MM.1S (cell line): ENCODE results near the gene THRAP3.

Experiments
- DNase-seq: peaks from one replicate; pipeline ENCODE4 v3.0.0-alpha.2; 2015
- H2AFZ ChIP-seq: fragments of 300-600 bp; sonication (generic); 2 replicates; pipeline ENCODE4 v1.6.0; 2016; ENCODE audit warnings: antibody characterized with exemption, low read length
- H3F3A ChIP-seq: fragments of 300-600 bp; sonication (generic); 2 replicates; pipeline ENCODE4 v1.6.1; 2016; ENCODE audit warnings: mild to moderate bottlenecking, antibody characterized with exemption, low read length, moderate library complexity, mixed read lengths; ENCODE audit not compliant: insufficient read depth
- H3K27ac ChIP-seq: fragments of 300-600 bp; sonication (generic); 2 replicates; pipeline ENCODE4 v1.5.1; 2016; ENCODE audit warnings: mild to moderate bottlenecking, low read length
- H3K27me3 ChIP-seq: fragments of 300-600 bp; sonication (generic); replicated peaks from 2 replicates; pipeline ENCODE4 v1.6.0; 2016; ENCODE audit warnings: low read length; ENCODE audit not compliant: insufficient read depth
- H3K36me3 ChIP-seq: fragments of 300-600 bp; sonication (generic); replicated peaks from 2 replicates; pipeline ENCODE4 v1.6.1; 2016; ENCODE audit warnings: mild to moderate bottlenecking, low read length, mixed read lengths; ENCODE audit not compliant: insufficient read depth
- H3K4me1 ChIP-seq: fragments of 300-600 bp; sonication (generic); 2 replicates; pipeline ENCODE4 v1.6.1; 2016; ENCODE audit warnings: low read length, mixed read lengths
- H3K4me2 ChIP-seq: fragments of 300-600 bp; sonication (generic); 2 replicates; pipeline ENCODE4 v1.6.0; 2016; ENCODE audit warnings: low read depth, low read length
- H3K4me3 ChIP-seq: fragments of 300-600 bp; sonication (generic); 2 replicates; pipeline ENCODE4 v1.5.1; 2016; ENCODE audit warnings: low read length, mixed read lengths
- H3K79me2 ChIP-seq: fragments of 300-600 bp; sonication (generic); 2 replicates; pipeline ENCODE4 v1.6.1; 2016; ENCODE audit warnings: mixed run types, low read length, mixed read lengths
- H3K9ac ChIP-seq: fragments of 300-600 bp; sonication (generic); 2 replicates; pipeline ENCODE4 v1.6.1; 2016; ENCODE audit warnings: low read length, mixed read lengths
- H3K9me2 ChIP-seq: fragments of 300-600 bp; sonication (generic); replicated peaks from 2 replicates; pipeline ENCODE4 v1.6.1; 2016; ENCODE audit warnings: mild to moderate bottlenecking, low read length, mixed read lengths; ENCODE audit not compliant: insufficient read depth
- H3K9me3 ChIP-seq: fragments of 300-600 bp; sonication (generic); replicated peaks from 2 replicates; pipeline ENCODE4 v1.6.1; 2016; ENCODE audit warnings: mild to moderate bottlenecking, low read length, mixed read lengths; ENCODE audit not compliant: insufficient read depth
- H4K20me1 ChIP-seq: fragments of 300-600 bp; sonication (generic); 2 replicates; pipeline ENCODE4 v1.6.1; 2016; ENCODE audit warnings: mild to moderate bottlenecking, low read length, moderate library complexity, mixed read lengths; ENCODE audit not compliant: insufficient read depth
- CTCF ChIP-seq: fragments of 300-600 bp; sonication (generic); IDR thresholded peaks from 2 replicates; pipeline ENCODE4 v1.5.1; 2016; ENCODE audit warnings: antibody characterized with exemption, low read length, mixed read lengths
- EZH2 ChIP-seq: fragments of 300-600 bp; sonication (generic); optimal IDR thresholded peaks from 2 replicates; pipeline ENCODE3; 2017; ENCODE audit warnings: low read depth, mild to moderate bottlenecking, antibody characterized with exemption, low read length, mixed read lengths
- EZH2phosphoT487 ChIP-seq: fragments of 300-600 bp; sonication (generic); IDR thresholded peaks from 2 replicates; pipeline ENCODE4 v1.6.1; 2018; ENCODE audit warnings: antibody characterized with exemption, low read length

Gene THRAP3

DNA sequence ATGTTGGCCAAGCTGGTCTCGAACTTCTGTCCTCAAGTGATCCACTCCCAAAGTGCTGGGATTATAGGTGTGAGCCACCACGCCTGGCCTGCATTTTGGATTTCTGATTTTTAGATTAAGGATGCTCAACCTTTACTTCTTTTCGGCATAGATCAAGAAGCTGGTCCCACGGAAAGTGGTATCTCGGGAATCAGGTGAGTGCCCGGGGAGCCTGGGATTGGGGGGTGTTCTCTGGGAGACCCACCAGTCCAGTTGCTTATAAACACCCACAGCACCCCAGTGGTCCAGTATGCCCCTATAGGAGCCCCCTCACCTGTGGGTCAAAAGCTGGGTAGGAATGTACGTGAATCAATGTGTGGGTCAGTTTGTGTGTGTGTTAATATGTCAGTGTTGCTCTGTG, 85.2 kb downstream of the THRAP3 start:
- Histone ChIP-seq H3K79me2 (no peaks in the 10 kb centered on the region), H3K9me3 (no peaks in the 10 kb centered on the region), H3K9me2 (no peaks in the 10 kb centered on the region), H3F3A (no peaks in the 10 kb centered on the region), H4K20me1 (no peaks in the 10 kb centered on the region), H3K4me2 (no peak overlapping the region), H3K9ac (no peak overlapping the region), H3K4me3 (no peak overlapping the region), H3K27me3 (no peaks in the 10 kb centered on the region), H3K4me1 (no peaks in the 10 kb centered on the region), H2AFZ (no peak overlapping the region), H3K27ac (no peak overlapping the region), H3K36me3 (no peaks in the 10 kb centered on the region)
- no peak for TF ChIP-seq EZH2
- no peak for TF ChIP-seq EZH2phosphoT487
- no peak for TF ChIP-seq CTCF
- DNase-seq, result no peak

DNA sequence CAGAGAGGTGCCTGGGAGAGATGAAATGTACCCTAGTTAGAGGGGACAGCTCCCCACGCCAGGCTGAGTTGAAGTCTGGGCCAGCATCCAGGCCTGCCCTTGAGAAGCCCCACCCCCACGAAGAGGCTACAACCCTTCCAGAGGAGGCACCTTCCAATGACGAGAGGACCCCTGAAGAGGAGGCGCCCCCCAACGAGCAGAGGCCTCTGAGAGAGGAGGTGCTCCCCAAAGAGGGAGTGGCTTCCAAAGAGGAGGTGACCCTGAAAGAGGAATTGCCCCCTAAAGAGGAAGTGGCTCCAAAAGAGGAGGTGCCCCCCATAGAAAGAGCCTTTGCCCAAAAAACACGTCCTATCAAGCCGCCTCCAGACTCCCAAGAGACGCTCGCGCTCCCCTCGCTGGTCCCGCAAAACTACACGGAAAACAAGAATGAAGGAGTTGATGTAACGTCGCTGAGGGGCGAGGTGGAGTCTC, 96.1 kb downstream of the THRAP3 start:
- TF ChIP-seq EZH2, result no peak
- TF ChIP-seq EZH2phosphoT487, result no peak
- TF ChIP-seq CTCF, result no peak
- Histone ChIP-seq H3F3A (no peaks in the 10 kb centered on the region), H3K9me3 (no peaks in the 10 kb centered on the region), H3K4me1 (no peaks in the 10 kb centered on the region), H3K9me2 (no peaks in the 10 kb centered on the region), H3K27ac (no peak overlapping the region), H3K27me3 (no peaks in the 10 kb centered on the region), H3K9ac (no peak overlapping the region), H3K79me2 (no peaks in the 10 kb centered on the region), H3K4me3 (no peak overlapping the region), H2AFZ (no peak overlapping the region), H3K36me3 (no peaks in the 10 kb centered on the region), H3K4me2 (no peak overlapping the region), H4K20me1 (no peaks in the 10 kb centered on the region)
- no peak for DNase-seq

DNA sequence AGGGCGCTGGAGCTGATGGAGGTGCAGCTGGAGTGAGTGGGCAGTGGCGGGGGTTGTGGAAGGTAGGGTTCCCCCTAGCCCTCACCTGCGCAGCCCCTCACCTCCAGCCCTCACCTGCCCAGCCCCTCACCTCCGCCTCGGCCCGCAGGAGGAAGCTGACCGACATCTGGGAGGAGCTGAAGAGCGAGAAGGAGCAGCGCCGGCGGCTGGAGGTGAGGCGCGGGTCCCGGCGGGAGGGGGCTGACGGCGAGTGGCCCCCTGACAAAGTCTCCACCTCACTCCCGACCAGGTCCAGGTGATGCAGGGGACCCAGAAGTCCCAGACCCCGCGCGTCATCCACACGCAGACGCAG, 96.5 kb downstream of the THRAP3 start:
- H3K27me3 ChIP-seq, result no peaks in the 10 kb centered on the region
- no peaks in the 10 kb centered on the region for H3K9me3 ChIP-seq
- H3F3A ChIP-seq, result no peaks in the 10 kb centered on the region
- H4K20me1 ChIP-seq, result no peaks in the 10 kb centered on the region
- no peak overlapping the region for H3K27ac ChIP-seq
- no peak overlapping the region for H3K4me2 ChIP-seq
- H3K36me3 ChIP-seq, result no peaks in the 10 kb centered on the region
- H3K4me1 ChIP-seq, result no peaks in the 10 kb centered on the region
- no peak for DNase-seq
- H3K4me3 ChIP-seq, result no peak overlapping the region
- no peak overlapping the region for H2AFZ ChIP-seq
- no peak overlapping the region for H3K9ac ChIP-seq
- H3K79me2 ChIP-seq, result no peaks in the 10 kb centered on the region
- no peaks in the 10 kb centered on the region for H3K9me2 ChIP-seq
- TF ChIP-seq EZH2phosphoT487 (no peak), CTCF (no peak), EZH2 (no peak)
